Neural progenitor cell (in vitro differentiated cells): Measurements from ENCODE around the gene TMEM256. TPM values are rescaled to one million over a fixed set of nuclear protein-coding genes. Genes with fewer than 3 reads are reported as not detected.

ENCODE experiments used
- DNase-seq: peaks from one replicate; pipeline ENCODE4 v3.0.0-alpha.2; 2016; ENCODE audit warnings: low spot score
- H2AFZ ChIP-seq: fragments of 200-600 bp; sonication (generic); replicated peaks from 2 replicates; pipeline ENCODE4 v1.6.1; 2016; ENCODE audit warnings: antibody characterized with exemption
- H3F3A ChIP-seq: fragments of 200-600 bp; sonication (generic); 2 replicates; pipeline ENCODE4 v1.6.1; 2016; ENCODE audit warnings: antibody characterized with exemption, low read depth
- H3K27ac ChIP-seq: fragments of 200-600 bp; sonication (generic); 2 replicates; pipeline ENCODE4 v1.5.1; 2016; ENCODE audit warnings: mild to moderate bottlenecking
- H3K27me3 ChIP-seq: fragments of 200-600 bp; sonication (generic); 2 replicates; pipeline ENCODE4 v1.6.1; 2016; ENCODE audit warnings: mild to moderate bottlenecking, moderate library complexity
- H3K36me3 ChIP-seq: fragments of 200-600 bp; sonication (generic); 2 replicates; pipeline ENCODE4 v1.5.1; 2016
- H3K4me1 ChIP-seq: fragments of 200-600 bp; sonication (generic); 2 replicates; pipeline ENCODE4 v1.6.1; 2016; ENCODE audit warnings: mixed run types
- H3K4me2 ChIP-seq: fragments of 200-600 bp; sonication (generic); 2 replicates; pipeline ENCODE4 v1.6.1; 2016
- H3K4me3 ChIP-seq: fragments of 200-600 bp; sonication (generic); 2 replicates; pipeline ENCODE4 v1.5.1; 2016
- H3K79me2 ChIP-seq: fragments of 200-600 bp; sonication (generic); 2 replicates; pipeline ENCODE4 v1.6.1; 2016; ENCODE audit warnings: low read depth
- H3K9ac ChIP-seq: fragments of 200-600 bp; sonication (generic); 2 replicates; pipeline ENCODE4 v1.6.1; 2016
- H3K9me3 ChIP-seq: fragments of 200-600 bp; sonication (generic); 2 replicates; pipeline ENCODE4 v1.5.1; 2016; ENCODE audit warnings: low read depth
- H4K20me1 ChIP-seq: fragments of 200-600 bp; sonication (generic); 2 replicates; pipeline ENCODE4 v1.6.1; 2016; ENCODE audit warnings: low read depth
- H3K27ac Mint-ChIP-seq: 3 replicates; pipeline ENCODE4 v1.8.0; 2021; ENCODE audit warnings: mixed read lengths
- H3K27me3 Mint-ChIP-seq: 2 replicates; pipeline ENCODE4 v1.8.0; 2022; ENCODE audit warnings: low read depth, mild to moderate bottlenecking, inconsistent platforms, moderate library complexity, mixed read lengths; ENCODE audit not compliant: insufficient read depth
- H3K36me3 Mint-ChIP-seq: 3 replicates; pipeline ENCODE4 v1.8.0; 2021; ENCODE audit warnings: mixed read lengths
- H3K4me1 Mint-ChIP-seq: 3 replicates; pipeline ENCODE4 v1.8.0; 2021; ENCODE audit warnings: mixed read lengths
- H3K4me3 Mint-ChIP-seq: 3 replicates; pipeline ENCODE4 v1.8.0; 2021; ENCODE audit warnings: mild to moderate bottlenecking, moderate library complexity, mixed read lengths
- H3K9me3 Mint-ChIP-seq: 3 replicates; pipeline ENCODE4 v1.8.0; 2020; ENCODE audit warnings: mixed read lengths
- CTCF ChIP-seq: fragments of 200-600 bp; sonication (generic); IDR thresholded peaks from 2 replicates; pipeline ENCODE4 v1.5.1; 2017; ENCODE audit warnings: antibody characterized with exemption, mild to moderate bottlenecking
- EZH2 ChIP-seq: fragments of 200-600 bp; sonication (generic); IDR thresholded peaks from 2 replicates; pipeline ENCODE4 v1.6.1; 2017; ENCODE audit warnings: antibody characterized with exemption, mild to moderate bottlenecking, moderate library complexity
- EZH2phosphoT487 ChIP-seq: fragments of 200-600 bp; sonication (generic); IDR thresholded peaks from 2 replicates; pipeline ENCODE4 v1.6.1; 2017; ENCODE audit warnings: antibody characterized with exemption
- total RNA-seq: library from RNA; depleted of rRNA; stranded (reverse); fragments of >200 nt; gene quantifications from 2 replicates; pipeline ENCODE4 v1.2.3, GENCODE V29; 2015; ENCODE audit warnings: low replicate concordance

The TMEM256 gene
- total RNA-seq, 1 donor from 2014 or later = 72.0 TPM

DNA sequence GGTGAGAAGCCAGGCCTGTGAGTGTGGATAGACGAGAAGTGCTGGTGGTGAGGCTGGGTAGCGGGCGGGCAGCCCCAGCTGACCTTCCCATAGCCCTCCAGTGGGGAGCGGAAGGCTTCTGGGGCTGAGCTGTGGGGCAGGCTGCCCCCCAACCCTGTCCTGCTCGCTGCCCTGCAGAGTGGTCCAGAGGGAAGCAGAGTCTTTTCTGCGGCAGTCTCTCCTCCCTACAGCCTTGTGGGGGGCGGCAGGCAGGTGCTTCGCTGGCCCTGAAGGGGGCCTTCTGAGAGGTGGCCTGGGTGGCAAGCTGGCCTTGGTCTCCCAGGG is 7.5 kb upstream of the TMEM256 start:
- Mint-ChIP-seq H3K27ac (no peak overlapping the region), H3K27me3 (peaks cover 10% of the 10 kb centered on the region), H3K4me1 (peaks cover 36% of the 10 kb centered on the region), H3K36me3 (peaks cover 31% of the 10 kb centered on the region), H3K9me3 (no peaks in the 10 kb centered on the region), H3K4me3 (no peak overlapping the region)
- H3K9me3 ChIP-seq = no peaks in the 10 kb centered on the region
- H3K4me1 ChIP-seq = peaks cover 19% of the 10 kb centered on the region
- peaks cover 16% of the 10 kb centered on the region for H3K79me2 ChIP-seq
- H3K27me3 ChIP-seq = no peaks in the 10 kb centered on the region
- H2AFZ ChIP-seq = no peak overlapping the region
- no peak for TF ChIP-seq EZH2phosphoT487
- TF ChIP-seq EZH2 = no peak
- TF ChIP-seq CTCF = no peak
- peaks cover 67% of the 10 kb centered on the region for H4K20me1 ChIP-seq
- peaks cover 8% of the 10 kb centered on the region for H3K36me3 ChIP-seq
- H3K9ac ChIP-seq = no peak overlapping the region
- DNase-seq = no peak
- no peak overlapping the region for H3K4me2 ChIP-seq
- peaks cover 10% of the 10 kb centered on the region for H3F3A ChIP-seq
- no peak overlapping the region for H3K4me3 ChIP-seq
- H3K27ac ChIP-seq = no peak overlapping the region

DNA sequence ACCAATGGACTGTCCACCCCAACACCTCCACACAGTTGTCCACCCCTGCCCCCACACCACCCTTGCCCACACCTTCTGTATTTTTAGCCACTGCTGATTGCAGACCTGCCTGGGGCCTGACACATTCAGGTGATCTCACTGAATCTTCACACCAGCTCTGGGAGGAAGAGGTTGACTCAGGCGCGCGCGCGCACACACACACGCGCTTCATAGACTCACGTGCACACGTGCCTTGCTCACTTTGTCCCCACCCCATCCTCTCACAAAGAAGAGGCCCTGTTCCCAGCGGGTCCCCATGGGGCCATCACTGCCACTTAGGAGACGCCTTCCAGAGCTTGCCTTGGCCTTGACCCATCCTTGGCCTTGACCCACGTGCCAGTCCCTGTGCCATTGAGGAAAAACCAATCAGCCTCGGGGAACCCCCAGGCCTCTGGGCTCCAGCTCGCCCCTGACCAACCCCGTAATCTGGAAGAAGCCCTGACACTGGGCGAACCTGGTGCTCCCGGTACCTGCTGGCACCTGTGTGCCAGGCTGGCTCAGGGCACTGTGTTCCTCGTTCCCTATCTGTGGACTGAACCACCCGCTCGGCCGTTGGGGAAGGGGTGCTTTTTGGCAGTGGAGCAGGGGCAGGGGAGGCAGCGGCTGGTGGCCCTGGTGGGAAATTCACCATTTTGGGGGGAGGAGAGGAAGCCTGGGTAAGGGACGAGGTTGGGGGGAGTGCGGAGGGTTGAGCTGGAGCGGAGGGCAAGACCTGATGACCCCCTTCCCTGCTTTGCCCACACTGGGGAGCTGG is 6.9 kb upstream of the TMEM256 start:
- H3K27me3 ChIP-seq = no peaks in the 10 kb centered on the region
- TF ChIP-seq EZH2phosphoT487 (no peak), CTCF (no peak), EZH2 (no peak)
- peaks cover 29% of the 10 kb centered on the region for H3K36me3 Mint-ChIP-seq
- H3F3A ChIP-seq = peaks cover 16% of the 10 kb centered on the region
- peaks cover 22% of the 10 kb centered on the region for H3K79me2 ChIP-seq
- H3K36me3 ChIP-seq = peaks cover 8% of the 10 kb centered on the region
- no peak for DNase-seq
- H3K9me3 ChIP-seq = no peaks in the 10 kb centered on the region
- peaks cover 8% of the 10 kb centered on the region for H3K27me3 Mint-ChIP-seq
- H4K20me1 ChIP-seq = peaks cover 70% of the 10 kb centered on the region
- no peak overlapping the region for H3K27ac Mint-ChIP-seq
- no peak overlapping the region for H2AFZ ChIP-seq
- no peak overlapping the region for H3K4me2 ChIP-seq
- H3K4me1 ChIP-seq = peaks cover 19% of the 10 kb centered on the region
- peak overlapping the region; percentile 48 for H3K4me3 Mint-ChIP-seq
- H3K9me3 Mint-ChIP-seq = no peaks in the 10 kb centered on the region
- no peak overlapping the region for H3K9ac ChIP-seq
- peaks cover 37% of the 10 kb centered on the region for H3K4me1 Mint-ChIP-seq
- no peak overlapping the region for H3K4me3 ChIP-seq
- H3K27ac ChIP-seq = no peak overlapping the region

DNA sequence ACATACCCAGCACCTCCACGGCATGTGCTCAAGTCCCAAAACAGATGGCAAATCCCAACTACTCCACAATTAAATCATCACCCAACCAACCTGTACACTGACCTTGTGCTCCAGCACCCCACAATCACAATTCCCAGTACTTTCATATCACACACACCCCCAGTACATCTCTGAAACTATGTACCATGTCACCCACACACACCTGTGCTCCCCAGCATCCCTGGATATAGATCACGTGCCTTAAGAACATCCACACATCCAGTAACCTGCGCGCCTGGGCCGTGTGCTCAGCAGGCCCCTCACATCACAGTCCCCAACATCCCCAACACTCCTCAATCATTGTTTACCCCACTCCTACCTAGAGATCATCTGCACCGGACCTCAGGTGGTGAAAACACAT is 5.8 kb upstream of the TMEM256 start:
- Mint-ChIP-seq H3K36me3 (peaks cover 21% of the 10 kb centered on the region), H3K27me3 (peaks cover 8% of the 10 kb centered on the region), H3K4me3 (peak overlapping the region; percentile 46), H3K27ac (no peak overlapping the region), H3K4me1 (peaks cover 41% of the 10 kb centered on the region), H3K9me3 (no peaks in the 10 kb centered on the region)
- Histone ChIP-seq H4K20me1 (peaks cover 66% of the 10 kb centered on the region), H2AFZ (no peak overlapping the region), H3K9ac (no peak overlapping the region), H3K9me3 (no peaks in the 10 kb centered on the region), H3K4me3 (no peak overlapping the region), H3F3A (peaks cover 24% of the 10 kb centered on the region), H3K79me2 (peaks cover 33% of the 10 kb centered on the region), H3K4me2 (no peak overlapping the region), H3K4me1 (peaks cover 19% of the 10 kb centered on the region), H3K27ac (no peak overlapping the region), H3K36me3 (peaks cover 8% of the 10 kb centered on the region), H3K27me3 (no peaks in the 10 kb centered on the region)
- TF ChIP-seq CTCF (no peak), EZH2phosphoT487 (no peak), EZH2 (no peak)
- DNase-seq = no peak
